PC-3 (cell line): ENCODE measurements around the gene BAIAP2L1. TPM values are rescaled to one million over a fixed set of nuclear protein-coding genes. Genes with fewer than 3 reads are reported as not detected.

Experiments used
- ATAC-seq: fragments of 200-7000 bp; cut with Tn5 transposase; 2 replicates; pipeline ENCODE4 v1.9.1; 2020; ENCODE audit warnings: mild to moderate bottlenecking, moderate library complexity
- BruUV-seq: library from RNA; stranded (reverse); fragments of 400-500 nt; replicated peaks from 2 replicates; lab custom pipeline; 2021; lab: Mats Ljungman, UMichigan
- CTCF ChIA-PET: fragments of 300-600 bp; sonication (Branson Sonifier 250); formaldehyde crosslinking; loops from one replicate; lab custom pipeline; 2022; ENCODE audit warnings: antibody characterized with exemption; lab: Charles Lee
- POLR2A ChIA-PET: fragments of 300-600 bp; sonication (Branson Sonifier 250); formaldehyde crosslinking; loops from one replicate; lab custom pipeline; 2022; ENCODE audit warnings: antibody characterized with exemption; ENCODE audit not compliant: unreplicated experiment; lab: Charles Lee
- DNase-seq: peaks from one replicate; pipeline ENCODE4 v3.0.0-alpha.2; 2015
- H2AFZ ChIP-seq: fragments of 300-600 bp; sonication (generic); 2 replicates; pipeline ENCODE4 v1.6.0; 2016; ENCODE audit warnings: antibody characterized with exemption, low read length
- H3F3A ChIP-seq: fragments of 300-600 bp; sonication (generic); one replicate; pipeline ENCODE4 v1.6.0; 2017; ENCODE audit warnings: antibody characterized with exemption, low read length, control low read depth, mild to moderate bottlenecking; ENCODE audit not compliant: unreplicated experiment
- H3K27ac ChIP-seq: fragments of 300-600 bp; sonication (generic); 2 replicates; pipeline ENCODE4 v1.5.1; 2016; ENCODE audit warnings: mild to moderate bottlenecking, low read length
- H3K27me3 ChIP-seq: fragments of 300-600 bp; sonication (generic); 2 replicates; pipeline ENCODE4 v1.6.1; 2016; ENCODE audit warnings: low read length, mixed read lengths
- H3K36me3 ChIP-seq: fragments of 300-600 bp; sonication (generic); 2 replicates; pipeline ENCODE4 v1.6.1; 2016; ENCODE audit warnings: low read depth, mixed run types, low read length, mixed read lengths
- H3K4me1 ChIP-seq: fragments of 300-600 bp; sonication (generic); 2 replicates; pipeline ENCODE4 v1.5.1; 2016; ENCODE audit warnings: low read length; ENCODE audit not compliant: insufficient read depth
- H3K4me2 ChIP-seq: fragments of 300-600 bp; sonication (generic); 2 replicates; pipeline ENCODE4 v1.6.0; 2016; ENCODE audit warnings: low read length
- H3K4me3 ChIP-seq: fragments of 300-600 bp; sonication (generic); 2 replicates; pipeline ENCODE4 v1.5.1; 2016; ENCODE audit warnings: mild to moderate bottlenecking, low read length, mixed read lengths
- H3K79me2 ChIP-seq: fragments of 300-600 bp; sonication (generic); 2 replicates; pipeline ENCODE4 v1.6.1; 2017; ENCODE audit warnings: low read length, mixed read lengths
- H3K9ac ChIP-seq: fragments of 300-600 bp; sonication (generic); 2 replicates; pipeline ENCODE4 v1.6.0; 2016; ENCODE audit warnings: mild to moderate bottlenecking, low read length
- H3K9me2 ChIP-seq: fragments of 300-600 bp; sonication (generic); replicated peaks from 2 replicates; pipeline ENCODE4 v1.6.1; 2016; ENCODE audit warnings: mixed run types, low read length, mixed read lengths
- H3K9me3 ChIP-seq: fragments of 300-600 bp; sonication (generic); 2 replicates; pipeline ENCODE4 v1.6.1; 2016; ENCODE audit warnings: low read length, mixed read lengths
- H4K20me1 ChIP-seq: fragments of 300-600 bp; sonication (generic); 2 replicates; pipeline ENCODE4 v1.6.1; 2016; ENCODE audit warnings: low read length, mixed read lengths
- CTCF ChIP-seq: fragments of 300-600 bp; sonication (generic); conservative IDR thresholded peaks from 2 replicates; pipeline ENCODE4 v1.5.1; 2017; ENCODE audit warnings: antibody characterized with exemption, low read depth, mild to moderate bottlenecking, low read length
- EZH2 ChIP-seq: fragments of 300-600 bp; sonication (generic); IDR thresholded peaks from one replicate; pipeline ENCODE4 v1.6.1; 2017; ENCODE audit warnings: antibody characterized with exemption, mild to moderate bottlenecking, low read length; ENCODE audit not compliant: unreplicated experiment
- EZH2phosphoT487 ChIP-seq: fragments of 300-600 bp; sonication (generic); IDR thresholded peaks from 2 replicates; pipeline ENCODE4 v1.6.1; 2018; ENCODE audit warnings: mild to moderate bottlenecking, antibody characterized with exemption, low read length, borderline replicate concordance
- intact Hi-C: fragments of 100-400 bp; cut with micrococcal nuclease; formaldehyde crosslinking; loops from 2 replicates; pipeline ENCODE4 v1.9.0; 2023
- total RNA-seq: library from RNA; depleted of rRNA; stranded (reverse); fragments of >200 nt; gene quantifications from 2 replicates; pipeline ENCODE4 v1.2.3, GENCODE V29; 2014

BAIAP2L1 gene
- total RNA-seq, 1 experiment from 2014 or later, result 18.9 TPM

- H3K4me3 ChIP-seq, result peak overlapping the region; percentile 97
- ATAC-seq (peak; percentile 2; the same call in 1 of the 2 replicates), DNase-seq (no peak)
- no peaks in the 10 kb centered on the region for H3K9me2 ChIP-seq
- H3K27me3 ChIP-seq, result no peaks in the 10 kb centered on the region
- peak overlapping the region; percentile 100 for H3K4me2 ChIP-seq
- no peaks in the 10 kb centered on the region for H3K9me3 ChIP-seq
- peaks cover 47% of the 10 kb centered on the region for H3K4me1 ChIP-seq
- no peaks in the 10 kb centered on the region; the same call in 1 of the 2 replicates for H3K36me3 ChIP-seq
- no peak overlapping the region for H2AFZ ChIP-seq
- BruUV-seq, result no TSS peak
- intact Hi-C loops, result loop anchor here (5.0 kb wide), 1 partner anchor 133 kb away; no protein-coding TSS in a partner anchor
- H3K9ac ChIP-seq, result peak overlapping the region; percentile 97
- ChIA-PET CTCF (no interaction called here), POLR2A (no interaction called here)
- H3K79me2 ChIP-seq, result peaks cover 71% of the 10 kb centered on the region
- H4K20me1 ChIP-seq, result peaks cover 9% of the 10 kb centered on the region
- peak overlapping the region; percentile 84 for H3K27ac ChIP-seq
- H3F3A ChIP-seq, result no peaks in the 10 kb centered on the region
- no peak for TF ChIP-seq CTCF
- TF ChIP-seq EZH2, result no peak
- TF ChIP-seq EZH2phosphoT487, result no peak
These were observed 117.0 kb downstream of the BAIAP2L1 start for GRCh38 chr7:98283887-98284222.

DNA sequence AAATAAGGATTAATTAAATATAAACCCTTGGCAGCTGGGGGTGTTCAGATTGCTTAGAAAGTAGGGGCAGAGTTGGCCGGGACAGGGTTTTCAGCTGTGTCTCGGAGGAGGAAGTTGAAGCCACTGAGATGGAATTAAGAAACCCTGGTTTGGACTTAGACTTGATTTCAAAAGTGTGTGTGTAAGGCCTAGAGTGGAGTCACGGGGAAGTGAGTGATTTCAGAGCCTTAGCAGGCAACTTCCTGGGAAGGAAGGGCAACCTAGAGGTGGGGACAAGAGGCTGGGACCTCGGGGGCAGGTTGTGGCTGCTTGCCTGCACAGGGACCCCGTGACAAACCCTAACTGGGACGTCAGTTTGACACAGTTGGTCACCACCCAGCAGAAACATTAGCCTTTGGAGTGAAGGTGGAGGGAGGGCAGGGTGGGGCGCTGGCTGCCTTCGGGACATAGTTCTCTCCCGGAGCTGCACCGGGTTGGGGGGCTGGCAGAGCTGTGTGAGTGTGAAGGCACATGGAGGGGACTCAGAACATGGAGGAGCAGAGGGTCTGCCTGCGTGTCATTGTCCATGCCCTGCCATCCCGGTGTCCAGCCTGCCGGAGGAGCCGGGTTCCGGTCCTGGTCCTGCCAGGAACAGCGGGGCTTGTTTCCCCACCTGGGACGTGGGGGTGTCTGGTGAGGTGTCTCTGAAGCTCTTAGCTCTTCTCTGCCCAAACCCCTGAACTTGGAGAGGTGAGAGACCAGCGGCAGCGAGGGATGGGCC lies 117.6 kb downstream of the BAIAP2L1 start:
- Histone ChIP-seq H3K9me3 (no peaks in the 10 kb centered on the region), H3K9me2 (no peaks in the 10 kb centered on the region), H3K4me1 (peaks cover 47% of the 10 kb centered on the region), H3K79me2 (peaks cover 66% of the 10 kb centered on the region), H3K9ac (peak overlapping the region; percentile 97), H4K20me1 (peaks cover 9% of the 10 kb centered on the region), H3K27me3 (no peaks in the 10 kb centered on the region), H2AFZ (no peak overlapping the region), H3F3A (no peaks in the 10 kb centered on the region), H3K4me3 (peak overlapping the region; percentile 97), H3K36me3 (no peaks in the 10 kb centered on the region; the same call in 1 of the 2 replicates), H3K27ac (peak overlapping the region; percentile 84), H3K4me2 (peak overlapping the region; percentile 100)
- ATAC-seq (no peak), DNase-seq (peak; percentile 55)
- intact Hi-C loops, result loop anchor here (5.0 kb wide), 1 partner anchor 134 kb away; no protein-coding TSS in a partner anchor
- TF ChIP-seq CTCF (no peak), EZH2phosphoT487 (no peak), EZH2 (no peak)
- no TSS peak for BruUV-seq
- ChIA-PET POLR2A (no interaction called here), CTCF (no interaction called here)

GRCh38 chr7:98282703-98283102 lies 118.2 kb downstream of the BAIAP2L1 start:
- H2AFZ ChIP-seq, result 0 out of 2 replicates have a peak overlapping the region, but pooled peaks have one; percentile 23
- DNase-seq, result peak; percentile 28
- H3K36me3 ChIP-seq, result no peaks in the 10 kb centered on the region
- H3K4me2 ChIP-seq, result peak overlapping the region; percentile 100
- H3K9me2 ChIP-seq, result no peaks in the 10 kb centered on the region
- no peaks in the 10 kb centered on the region for H3K9me3 ChIP-seq
- H3K79me2 ChIP-seq, result peaks cover 60% of the 10 kb centered on the region
- H3K4me3 ChIP-seq, result peak overlapping the region; percentile 97
- ATAC-seq, result no peak
- ChIA-PET POLR2A (no interaction called here), CTCF (no interaction called here)
- TF ChIP-seq EZH2phosphoT487 (no peak), CTCF (no peak), EZH2 (no peak)
- H3K4me1 ChIP-seq, result peaks cover 47% of the 10 kb centered on the region
- intact Hi-C loops, result loop anchor here (5.0 kb wide), 1 partner anchor 135 kb away; no protein-coding TSS in a partner anchor
- H3K27ac ChIP-seq, result peak overlapping the region; percentile 84
- TSS peak; percentile 72 for BruUV-seq
- peak overlapping the region; percentile 97 for H3K9ac ChIP-seq
- peaks cover 9% of the 10 kb centered on the region for H4K20me1 ChIP-seq
- no peaks in the 10 kb centered on the region for H3K27me3 ChIP-seq
- H3F3A ChIP-seq, result no peaks in the 10 kb centered on the region
